CD4-positive, alpha-beta T cell (primary cell): ENCODE measurements around the gene ZNF276. TPM values are rescaled to one million over a fixed set of nuclear protein-coding genes. Genes with fewer than 3 reads are reported as not detected.

Experiments
- ATAC-seq: fragments of 200-7000 bp; cut with Tn5 transposase; one replicate; pipeline ENCODE4 v1.10.0; 2022; ENCODE audit warnings: mild to moderate bottlenecking; ENCODE audit not compliant: poor library complexity
- CTCF ChIA-PET: fragments of 350-600 bp; sonication (Branson Sonifier 250); formaldehyde crosslinking; loops from one replicate; lab custom pipeline; 2021; ENCODE audit warnings: antibody characterized with exemption, inconsistent platforms; lab: Charles Lee
- POLR2A ChIA-PET: fragments of 350-600 bp; sonication (Branson Sonifier 250); formaldehyde crosslinking; loops from one replicate; lab custom pipeline; 2021; ENCODE audit warnings: antibody characterized with exemption, inconsistent platforms; lab: Charles Lee
- DNase-seq, 14 experiments: peaks; one replicate each; pipeline ENCODE4 v3.0.0-alpha.2; 2013 to 2020; ENCODE audit warnings: mixed read lengths in 2 of 14
- H3K27ac ChIP-seq, 2 donors: one replicate each; pipeline versions ENCODE4 v1.5.1 to v1.7.0; 2013; ENCODE audit warnings: low read length in 2 of 2, low read depth in 1 of 2, mild to moderate bottlenecking in 1 of 2
- H3K27me3 ChIP-seq, 2 experiments: 1 replicate in 1 of 2; 2 replicates in 1 of 2; pipeline versions ENCODE4 v1.6.1 to v1.7.0; 2013; ENCODE audit warnings: low read length in 2 of 2, control low read depth in 1 of 2, mild to moderate bottlenecking in 1 of 2, moderate library complexity in 1 of 2; ENCODE audit not compliant: insufficient read depth in 2 of 2, control insufficient read depth in 1 of 2
- H3K36me3 ChIP-seq: one replicate; pipeline ENCODE4 v1.6.1; 2013; ENCODE audit warnings: low read length, control low read depth; ENCODE audit not compliant: insufficient read depth
- H3K4me1 ChIP-seq: one replicate; pipeline ENCODE4 v1.6.1; 2013; ENCODE audit warnings: low read length, control low read depth; ENCODE audit not compliant: insufficient read depth
- H3K4me3 ChIP-seq: one replicate; pipeline ENCODE4 v1.5.1; 2013; ENCODE audit warnings: mild to moderate bottlenecking, low read length, moderate library complexity
- H3K9me3 ChIP-seq, 2 experiments: 1 replicate in 1 of 2; 2 replicates in 1 of 2; pipeline versions ENCODE4 v1.6.1 to v1.7.0; 2013; ENCODE audit warnings: low read length in 2 of 2, mild to moderate bottlenecking in 2 of 2, control low read depth in 1 of 2, moderate library complexity in 1 of 2; ENCODE audit not compliant: control insufficient read depth in 1 of 2, insufficient read depth in 1 of 2
- H3K27ac Mint-ChIP-seq: one replicate; pipeline ENCODE4 v1.8.0; 2020; ENCODE audit warnings: mixed read lengths
- H3K27me3 Mint-ChIP-seq: one replicate; pipeline ENCODE4 v1.8.0; 2021; ENCODE audit warnings: mixed read lengths
- H3K36me3 Mint-ChIP-seq: one replicate; pipeline ENCODE4 v1.8.0; 2021; ENCODE audit warnings: low read depth, mixed read lengths
- H3K4me1 Mint-ChIP-seq: one replicate; pipeline ENCODE4 v1.8.0; 2021; ENCODE audit warnings: low read depth, mixed read lengths
- H3K4me3 Mint-ChIP-seq: one replicate; pipeline ENCODE4 v1.8.0; 2020; ENCODE audit warnings: mild to moderate bottlenecking, mixed read lengths
- H3K9me3 Mint-ChIP-seq: one replicate; pipeline ENCODE4 v1.8.0; 2020; ENCODE audit warnings: mixed read lengths
- intact Hi-C, 2 experiments: fragments of 100-400 bp; cut with DNase I in 1 of 2; cut with micrococcal nuclease in 1 of 2; formaldehyde crosslinking; loops; one replicate each; pipeline versions ENCODE4 v1.15.1 to v1.9.0; 2023 to 2025; cut with DNase I, micrococcal nuclease
- total RNA-seq, 174 experiments: library from RNA in 2 of 174; stranded (reverse) in 2 of 174; gene quantifications; one replicate each; pipeline ENCODE4 v1.2.3 and lab custom pipeline; 2021 to 2026
- TF ChIP-seq, protein P1 (sequence below): fragments of 200-600 bp; IDR thresholded peaks from one replicate; pipeline ENCODE4 v1.8.0; 2022; ENCODE audit warnings: antibody characterized with exemption, mild to moderate bottlenecking

ZNF276 gene
- total RNA-seq, 2 experiments from 2014 or later: 127 to 137 TPM

DNA sequence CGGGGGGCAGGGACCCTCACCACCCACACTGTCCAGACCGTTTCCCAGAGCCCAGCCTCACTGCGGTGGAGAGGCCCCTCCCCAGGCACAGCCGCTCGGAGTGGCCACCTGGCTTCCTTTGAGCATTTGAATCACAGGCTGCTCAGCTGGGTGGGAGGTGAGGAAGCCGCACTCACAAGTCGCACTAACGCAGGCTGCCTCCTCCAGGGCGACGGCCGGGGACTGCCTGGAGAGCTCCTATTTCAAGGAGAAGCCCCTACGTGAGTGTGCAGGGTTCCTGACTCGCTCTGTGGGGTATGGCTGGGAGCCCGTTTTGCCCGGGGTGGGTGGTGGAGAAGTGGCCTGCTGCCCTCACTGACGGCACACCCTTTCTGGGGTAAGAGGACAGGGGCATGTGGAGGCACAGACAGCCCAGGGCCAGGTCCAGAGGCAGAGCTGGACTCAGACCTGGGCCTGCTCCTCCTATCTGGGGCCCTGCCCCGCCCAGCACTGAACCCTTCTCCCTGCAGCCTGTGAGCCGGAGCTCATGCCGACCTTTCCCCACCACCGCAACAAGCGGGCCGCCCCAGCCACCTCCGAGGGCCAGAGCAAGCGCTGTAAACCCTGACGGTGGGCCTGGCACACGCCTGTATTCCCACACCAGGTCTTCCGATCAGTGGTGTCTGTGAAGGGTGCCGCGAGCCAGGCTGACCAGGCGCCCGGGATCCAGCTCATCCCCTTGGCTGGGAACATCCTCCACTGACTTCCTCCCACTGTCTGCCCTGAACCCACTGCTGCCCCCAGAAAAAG, 26.1 kb upstream of the ZNF276 start:
- Histone ChIP-seq H3K9me3 (no peaks in the 10 kb centered on the region), H3K4me1 (peaks cover 27% of the 10 kb centered on the region), H3K36me3 (peaks cover 38% of the 10 kb centered on the region), H3K27ac (no peak overlapping the region), H3K4me3 (no peak overlapping the region), H3K27me3 (no peaks in the 10 kb centered on the region)
- peak in 1 of 14 experiments; percentile 30 for DNase-seq
- no peak for ATAC-seq
- CTCF ChIA-PET: interaction anchor here (0.5 kb wide), 1 partner anchor 47 kb away, joined by 4 read pairs; no protein-coding TSS in a partner anchor
- intact Hi-C loops: no loop called here
- H3K9me3 Mint-ChIP-seq: no peaks in the 10 kb centered on the region
- no peaks in the 10 kb centered on the region for H3K27me3 Mint-ChIP-seq
- peaks cover 10% of the 10 kb centered on the region for H3K4me1 Mint-ChIP-seq
- H3K27ac Mint-ChIP-seq: no peak overlapping the region
- TF ChIP-seq, protein P1, sequence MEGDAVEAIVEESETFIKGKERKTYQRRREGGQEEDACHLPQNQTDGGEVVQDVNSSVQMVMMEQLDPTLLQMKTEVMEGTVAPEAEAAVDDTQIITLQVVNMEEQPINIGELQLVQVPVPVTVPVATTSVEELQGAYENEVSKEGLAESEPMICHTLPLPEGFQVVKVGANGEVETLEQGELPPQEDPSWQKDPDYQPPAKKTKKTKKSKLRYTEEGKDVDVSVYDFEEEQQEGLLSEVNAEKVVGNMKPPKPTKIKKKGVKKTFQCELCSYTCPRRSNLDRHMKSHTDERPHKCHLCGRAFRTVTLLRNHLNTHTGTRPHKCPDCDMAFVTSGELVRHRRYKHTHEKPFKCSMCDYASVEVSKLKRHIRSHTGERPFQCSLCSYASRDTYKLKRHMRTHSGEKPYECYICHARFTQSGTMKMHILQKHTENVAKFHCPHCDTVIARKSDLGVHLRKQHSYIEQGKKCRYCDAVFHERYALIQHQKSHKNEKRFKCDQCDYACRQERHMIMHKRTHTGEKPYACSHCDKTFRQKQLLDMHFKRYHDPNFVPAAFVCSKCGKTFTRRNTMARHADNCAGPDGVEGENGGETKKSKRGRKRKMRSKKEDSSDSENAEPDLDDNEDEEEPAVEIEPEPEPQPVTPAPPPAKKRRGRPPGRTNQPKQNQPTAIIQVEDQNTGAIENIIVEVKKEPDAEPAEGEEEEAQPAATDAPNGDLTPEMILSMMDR: no peak
- H3K4me3 Mint-ChIP-seq: no peak overlapping the region
- POLR2A ChIA-PET: interaction anchor here (1.0 to 1.9 kb wide), 2 partner anchors 9 to 42 kb away, joined by 4 to 7 read pairs; partner anchors contain the start of gene CDK10
- peaks cover 50% of the 10 kb centered on the region for H3K36me3 Mint-ChIP-seq

GRCh38 chr16:89695875-89696669, 25.3 kb upstream of the ZNF276 start:
- intact Hi-C loops: no loop called here
- POLR2A ChIA-PET: interaction anchor here (1.9 kb wide), 1 partner anchor 10 kb away, joined by 7 read pairs; the partner anchor contains the start of gene CDK10
- CTCF ChIA-PET: interaction anchor here (0.6 kb wide), 1 partner anchor 94 kb away, joined by 4 read pairs; no protein-coding TSS in a partner anchor
- Mint-ChIP-seq H3K27ac (no peak overlapping the region), H3K4me3 (no peak overlapping the region), H3K36me3 (peaks cover 47% of the 10 kb centered on the region), H3K9me3 (no peaks in the 10 kb centered on the region), H3K27me3 (no peaks in the 10 kb centered on the region), H3K4me1 (peaks cover 12% of the 10 kb centered on the region)
- H3K36me3 ChIP-seq: peaks cover 32% of the 10 kb centered on the region
- H3K4me3 ChIP-seq: no peak overlapping the region
- no peaks in the 10 kb centered on the region for H3K27me3 ChIP-seq
- TF ChIP-seq, protein P1: no peak
- no peaks in the 10 kb centered on the region for H3K9me3 ChIP-seq
- peaks cover 35% of the 10 kb centered on the region for H3K4me1 ChIP-seq
- no peak overlapping the region for H3K27ac ChIP-seq
- peak in 1 of 14 experiments; percentile 30 for DNase-seq
- no peak for ATAC-seq

DNA sequence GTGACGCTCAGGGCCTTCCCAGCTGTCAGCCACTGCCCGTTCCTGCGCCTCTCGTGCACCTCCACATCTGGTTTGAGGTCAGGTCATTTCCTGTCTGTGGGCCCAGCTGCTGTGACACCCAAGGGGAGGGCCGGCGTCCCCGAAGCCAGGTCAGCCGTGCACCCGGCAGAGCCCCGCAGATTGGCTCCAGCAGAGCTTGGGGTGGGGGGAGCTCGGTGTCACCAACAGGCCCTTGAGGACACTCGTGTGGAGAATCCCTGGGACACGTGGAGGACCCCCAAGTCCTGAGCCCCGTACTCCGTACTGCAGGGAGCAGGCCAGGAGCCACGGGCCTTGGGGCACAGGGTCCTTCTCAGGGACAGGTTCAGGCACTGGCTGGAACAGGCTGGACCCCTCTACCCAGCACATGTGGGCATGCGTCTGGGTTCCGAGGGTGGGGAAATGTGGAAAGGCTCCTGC, 24.6 kb upstream of the ZNF276 start:
- Histone ChIP-seq H3K9me3 (no peaks in the 10 kb centered on the region), H3K36me3 (peaks cover 27% of the 10 kb centered on the region), H3K4me3 (no peak overlapping the region), H3K27ac (no peak overlapping the region), H3K27me3 (no peaks in the 10 kb centered on the region), H3K4me1 (peaks cover 38% of the 10 kb centered on the region)
- H3K4me1 Mint-ChIP-seq: peaks cover 12% of the 10 kb centered on the region
- TF ChIP-seq, protein P1: no peak
- no peaks in the 10 kb centered on the region for H3K27me3 Mint-ChIP-seq
- H3K36me3 Mint-ChIP-seq: peaks cover 42% of the 10 kb centered on the region
- no peak for ATAC-seq
- ChIA-PET POLR2A (interaction anchor here (0.6 to 1.9 kb wide), 3 partner anchors 10 to 176 kb away, joined by 3 to 7 read pairs (median 4); partner anchors contain the start of gene CDK10), CTCF (no interaction called here)
- DNase-seq: peak in 5 of 14 experiments; percentile 19 to 66 (median 51)
- no peak overlapping the region for H3K4me3 Mint-ChIP-seq
- intact Hi-C loops: no loop called here
- no peak overlapping the region for H3K27ac Mint-ChIP-seq
- no peaks in the 10 kb centered on the region for H3K9me3 Mint-ChIP-seq
